AG09309 (cell line): ENCODE measurements around the gene CCDC7.

Experiments used
- DNase-seq: peaks from one replicate; pipeline ENCODE4 v3.0.0-alpha.2; 2010; ENCODE audit warnings: low read depth
- H3K4me3 ChIP-seq: 2 replicates; pipeline ENCODE4 v1.5.1; 2011; ENCODE audit warnings: mild to moderate bottlenecking, low read depth, low read length, moderate library complexity; ENCODE audit not compliant: control insufficient read depth
- TF ChIP-seq, protein P1 (sequence below): IDR thresholded peaks from 2 replicates; pipeline ENCODE4 v1.5.1; 2011; ENCODE audit warnings: mild to moderate bottlenecking, low read depth, low read length, inconsistent platforms; ENCODE audit not compliant: insufficient read depth, control insufficient read depth; ENCODE audit errors: missing control alignments

CCDC7 gene

DNA sequence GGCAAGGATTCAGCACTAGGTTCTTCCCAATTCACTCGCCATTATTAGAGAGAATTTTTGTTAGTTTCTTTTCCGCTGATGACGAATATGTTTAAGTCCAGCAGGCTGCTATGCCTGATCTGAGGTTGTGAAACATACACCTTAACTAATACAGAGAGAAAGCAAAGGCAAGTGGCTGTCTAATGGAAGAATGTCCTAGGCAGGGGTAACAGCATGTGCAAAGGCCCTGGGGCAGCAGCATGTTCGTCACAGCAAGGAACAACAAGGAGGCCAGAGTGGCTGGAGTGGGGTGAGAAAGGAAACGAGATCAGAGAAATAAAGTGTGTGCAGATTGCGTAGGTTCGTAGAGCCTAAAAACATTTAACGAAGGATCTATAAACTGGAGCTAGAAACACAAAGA is 35.4 kb upstream of the CCDC7 start:
- no peak overlapping the region for H3K4me3 ChIP-seq
- TF ChIP-seq, protein P1, sequence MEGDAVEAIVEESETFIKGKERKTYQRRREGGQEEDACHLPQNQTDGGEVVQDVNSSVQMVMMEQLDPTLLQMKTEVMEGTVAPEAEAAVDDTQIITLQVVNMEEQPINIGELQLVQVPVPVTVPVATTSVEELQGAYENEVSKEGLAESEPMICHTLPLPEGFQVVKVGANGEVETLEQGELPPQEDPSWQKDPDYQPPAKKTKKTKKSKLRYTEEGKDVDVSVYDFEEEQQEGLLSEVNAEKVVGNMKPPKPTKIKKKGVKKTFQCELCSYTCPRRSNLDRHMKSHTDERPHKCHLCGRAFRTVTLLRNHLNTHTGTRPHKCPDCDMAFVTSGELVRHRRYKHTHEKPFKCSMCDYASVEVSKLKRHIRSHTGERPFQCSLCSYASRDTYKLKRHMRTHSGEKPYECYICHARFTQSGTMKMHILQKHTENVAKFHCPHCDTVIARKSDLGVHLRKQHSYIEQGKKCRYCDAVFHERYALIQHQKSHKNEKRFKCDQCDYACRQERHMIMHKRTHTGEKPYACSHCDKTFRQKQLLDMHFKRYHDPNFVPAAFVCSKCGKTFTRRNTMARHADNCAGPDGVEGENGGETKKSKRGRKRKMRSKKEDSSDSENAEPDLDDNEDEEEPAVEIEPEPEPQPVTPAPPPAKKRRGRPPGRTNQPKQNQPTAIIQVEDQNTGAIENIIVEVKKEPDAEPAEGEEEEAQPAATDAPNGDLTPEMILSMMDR = no peak
- DNase-seq = no peak

DNA sequence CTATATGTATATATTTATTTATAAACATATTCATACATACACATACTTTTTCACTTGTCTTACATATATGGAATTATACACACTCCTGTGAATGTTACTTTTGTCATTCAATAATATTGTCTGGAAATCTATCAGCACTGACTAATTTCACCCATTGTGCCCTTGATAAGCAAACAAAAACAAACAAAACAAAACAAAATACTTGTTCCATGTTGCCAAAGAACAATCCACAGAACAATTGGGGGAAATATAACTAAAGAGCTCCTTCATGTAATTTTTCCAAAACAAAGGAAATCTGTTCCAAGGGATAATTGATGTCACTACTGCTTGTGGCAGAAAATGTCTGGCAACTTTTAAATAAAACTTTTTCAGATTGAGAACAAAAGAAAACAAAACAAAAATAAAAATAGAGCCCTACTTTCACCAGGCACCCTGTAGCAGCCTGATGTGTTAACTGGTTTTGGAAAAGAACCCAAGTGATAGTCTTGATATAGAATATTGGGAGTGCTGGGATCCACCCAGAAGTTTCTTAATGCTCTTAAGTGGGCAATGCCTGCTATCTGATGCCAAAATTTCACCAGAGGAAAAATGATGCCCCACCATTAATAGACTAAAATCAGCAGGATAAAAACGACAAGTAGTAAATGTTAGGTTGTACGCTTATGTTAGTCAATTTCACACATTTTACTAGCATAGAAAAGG is 34.0 kb upstream of the CCDC7 start:
- TF ChIP-seq, protein P1 = no peak

DNA sequence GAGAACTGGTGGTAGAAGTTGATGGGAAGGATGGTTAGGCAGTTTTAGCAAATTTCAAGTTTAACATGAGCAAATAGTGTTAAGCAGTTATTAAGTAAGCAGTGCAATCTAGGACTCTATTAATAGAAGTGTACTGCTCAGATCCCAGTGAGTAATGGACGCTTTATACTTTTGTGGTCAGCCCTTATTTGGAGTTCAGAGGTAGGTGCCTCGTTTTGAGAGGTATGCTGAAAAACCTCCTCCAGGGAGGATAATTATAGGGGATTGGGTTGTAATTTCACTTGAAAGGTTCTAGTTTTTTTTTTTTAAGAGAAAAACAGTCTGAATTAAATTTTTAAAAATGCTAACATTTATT is 33.5 kb upstream of the CCDC7 start:
- DNase-seq = no peak
- H3K4me3 ChIP-seq = no peak overlapping the region
- TF ChIP-seq, protein P1 = no peak

More for the DNA sequence above, 34.0 kb upstream of the CCDC7 start:
- no peak for DNase-seq
- no peak overlapping the region for H3K4me3 ChIP-seq

DNA sequence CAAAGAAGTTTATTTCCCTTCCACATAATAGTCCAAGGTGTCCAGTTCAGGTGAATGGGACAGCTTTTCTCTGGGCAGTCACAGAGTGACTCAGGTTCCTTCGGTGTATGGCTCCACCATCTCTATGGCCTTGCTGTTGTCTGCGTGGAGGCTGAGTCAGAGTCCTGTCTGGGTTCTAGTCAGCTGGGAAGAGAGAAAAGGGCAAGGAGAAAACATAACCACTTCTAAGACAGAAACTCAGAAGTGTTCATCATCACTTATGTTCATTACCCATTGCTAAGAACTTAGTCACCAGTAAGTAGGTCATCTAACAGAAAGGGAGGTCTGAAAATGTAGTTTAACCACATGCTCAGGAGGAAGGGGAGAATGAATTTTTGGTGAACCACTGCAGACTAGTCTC is 32.4 kb upstream of the CCDC7 start:
- H3K4me3 ChIP-seq = no peak overlapping the region
- peak; percentile 79 for DNase-seq
- TF ChIP-seq, protein P1 = no peak

DNA sequence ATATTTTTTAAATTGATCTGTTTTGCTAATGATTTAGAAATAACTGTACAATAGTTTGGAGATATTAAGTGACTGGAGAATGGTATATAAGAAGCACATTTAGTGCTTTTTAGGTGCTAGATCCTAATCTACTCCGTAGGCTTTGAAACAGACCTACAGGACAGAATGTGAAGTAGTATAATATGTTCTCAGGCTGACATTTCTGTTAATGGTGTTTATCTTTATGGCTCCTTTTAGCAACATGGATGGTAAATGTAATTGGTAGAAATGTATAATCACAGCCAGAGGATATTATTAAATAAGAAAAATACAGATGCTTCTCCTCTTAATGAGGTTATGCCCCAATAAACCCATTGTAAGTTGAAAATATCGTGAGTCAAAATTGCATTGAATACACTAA is 30.6 kb upstream of the CCDC7 start:
- H3K4me3 ChIP-seq = no peak overlapping the region
- no peak for DNase-seq
- TF ChIP-seq, protein P1 = no peak

DNA sequence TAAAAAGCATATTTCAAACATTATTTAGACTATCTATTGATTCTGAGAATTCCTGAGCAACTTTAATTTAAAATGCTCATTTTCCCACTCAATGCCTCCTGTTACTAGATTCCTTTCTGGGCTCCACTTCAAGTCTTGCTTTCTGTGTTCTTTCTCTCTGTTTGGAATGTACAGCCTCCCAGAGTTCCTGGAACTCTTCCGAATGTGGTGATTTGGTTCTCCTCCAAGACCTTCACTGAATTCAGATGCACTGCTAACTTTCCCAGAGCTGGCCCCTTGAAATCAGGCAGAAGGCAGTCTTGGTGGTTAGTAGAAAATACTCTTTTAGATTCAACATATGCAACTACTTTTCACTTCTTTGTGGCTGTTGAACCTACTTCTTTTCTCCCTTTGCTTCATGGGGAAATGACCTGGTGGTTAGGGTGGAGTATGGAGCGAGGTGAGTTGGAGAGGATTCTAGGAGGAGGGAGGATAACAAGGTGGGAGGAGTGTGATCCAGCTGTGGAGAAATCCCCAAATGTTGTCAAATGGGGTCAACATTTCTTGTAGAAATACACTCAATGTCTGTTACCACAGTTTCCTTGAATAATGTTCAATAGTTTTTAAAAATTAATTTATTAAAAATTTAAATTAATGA is 27.9 kb upstream of the CCDC7 start:
- no peak overlapping the region for H3K4me3 ChIP-seq
- DNase-seq = peak; percentile 73
- TF ChIP-seq, protein P1 = no peak

DNA sequence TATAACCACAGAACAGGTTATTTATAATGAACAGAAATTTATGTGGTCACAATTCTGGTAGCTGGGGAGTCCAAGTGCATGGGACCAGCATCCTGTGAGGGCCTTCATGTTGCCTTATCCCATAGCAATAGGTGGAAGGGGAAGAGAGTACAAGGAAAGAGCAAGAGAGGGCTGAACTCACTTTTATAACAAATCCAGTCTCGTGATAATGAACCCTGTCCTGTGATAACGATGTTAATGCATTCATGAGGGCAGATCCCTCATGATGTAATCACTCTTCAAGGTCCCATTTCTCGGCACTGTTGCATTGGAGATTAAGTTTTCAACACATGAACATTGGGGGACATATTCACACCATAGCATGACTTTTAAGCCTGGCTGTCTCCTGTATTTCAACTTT is 27.4 kb upstream of the CCDC7 start:
- no peak overlapping the region for H3K4me3 ChIP-seq
- no peak for DNase-seq
- TF ChIP-seq, protein P1 = no peak
